ENCODE results near the gene CDKAL1.

CDKAL1 gene

GRCh38 chr6:20534295-20535262 lies at the start of gene CDKAL1:
CDKAL1 (plus strand) TSS chr6:20534457; CDS start chr6:20546351, 11,894 bp downstream.
- no peak for TF ChIP-seq CTCF (IDR thresholded peaks at IDR 0.05; ENCODE audit: low read length, missing control alignments)
- peak; percentile 95 for DNase-seq (ENCODE audit: low read depth)
- H3K4me3 ChIP-seq (replicated peaks; ENCODE audit: low read depth, low read length): peak within 1 kb of the TSS; percentile 96

DNA sequence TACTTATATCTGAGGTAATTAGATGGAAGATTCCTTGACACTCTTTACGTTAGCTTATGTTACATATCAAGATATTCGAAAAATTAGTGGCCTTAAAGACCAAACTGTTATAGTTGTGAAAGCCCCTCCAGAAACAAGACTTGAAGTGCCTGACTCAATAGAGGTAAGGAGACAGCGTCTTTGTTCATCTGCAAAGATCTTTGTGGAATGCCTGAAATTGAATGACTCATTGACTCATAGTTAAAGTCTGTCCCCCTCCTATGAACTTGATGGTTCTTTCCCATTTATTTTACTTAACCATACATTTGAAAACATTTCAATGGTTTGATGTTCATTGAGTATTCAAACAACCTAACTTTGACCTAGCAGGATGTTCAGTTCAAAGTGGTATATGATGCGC lies 47.6 kb upstream of the CDKAL1 start:
- no peak overlapping the region for H3K4me3 ChIP-seq (replicated peaks; ENCODE audit: low read depth, low read length)
- TF ChIP-seq CTCF (IDR thresholded peaks at IDR 0.05; ENCODE audit: low read length, missing control alignments): no peak
- no peak for DNase-seq (ENCODE audit: low read depth)

- TF ChIP-seq CTCF (IDR thresholded peaks at IDR 0.05; ENCODE audit: low read length, missing control alignments): no peak
- DNase-seq (ENCODE audit: low read depth): no peak
- H3K4me3 ChIP-seq (replicated peaks; ENCODE audit: low read depth, low read length): no peak overlapping the region
Measured at GRCh38 chr6:20487669-20488375, 46.4 kb upstream of the CDKAL1 start.

DNA sequence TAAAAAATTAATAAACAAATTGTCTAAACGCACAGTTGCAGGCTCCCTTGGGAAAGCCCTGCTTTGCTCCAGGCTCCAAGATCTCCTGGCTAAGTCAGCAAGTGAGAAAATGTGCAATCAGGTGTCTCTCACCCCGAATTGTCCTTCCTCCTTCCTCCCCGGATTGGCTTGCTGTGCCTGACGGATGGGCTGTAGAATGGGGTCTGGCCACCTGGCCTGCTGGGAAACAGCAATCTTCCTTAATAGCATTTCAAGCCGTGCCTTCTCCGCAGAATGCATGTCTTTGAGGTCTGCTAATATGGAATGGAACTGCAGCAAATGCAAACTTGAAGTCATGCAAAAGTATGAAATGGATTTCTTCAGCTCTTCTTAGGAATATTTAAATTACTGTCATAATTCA lies 43.7 kb upstream of the CDKAL1 start:
- H3K4me3 ChIP-seq (replicated peaks; ENCODE audit: low read depth, low read length): no peak overlapping the region
- DNase-seq (ENCODE audit: low read depth): no peak
- TF ChIP-seq CTCF (IDR thresholded peaks at IDR 0.05; ENCODE audit: low read length, missing control alignments): no peak

- H3K4me3 ChIP-seq (replicated peaks; ENCODE audit: low read depth, low read length): no peak overlapping the region
- no peak for DNase-seq (ENCODE audit: low read depth)
- no peak for TF ChIP-seq CTCF (IDR thresholded peaks at IDR 0.05; ENCODE audit: low read length, missing control alignments)
Measured at GRCh38 chr6:20492099-20492498, 42.2 kb upstream of the CDKAL1 start.

- TF ChIP-seq CTCF (IDR thresholded peaks at IDR 0.05; ENCODE audit: low read length, missing control alignments): no peak
- no peak for DNase-seq (ENCODE audit: low read depth)
- no peak overlapping the region for H3K4me3 ChIP-seq (replicated peaks; ENCODE audit: low read depth, low read length)
Measured at GRCh38 chr6:20497216-20498040, 36.8 kb upstream of the CDKAL1 start.
